MM.1S (cell line): ENCODE results near the gene GMPR.

Experiments
- DNase-seq: peaks from one replicate; pipeline ENCODE4 v3.0.0-alpha.2; 2015
- H2AFZ ChIP-seq: fragments of 300-600 bp; sonication (generic); 2 replicates; pipeline ENCODE4 v1.6.0; 2016; ENCODE audit warnings: antibody characterized with exemption, low read length
- H3F3A ChIP-seq: fragments of 300-600 bp; sonication (generic); 2 replicates; pipeline ENCODE4 v1.6.1; 2016; ENCODE audit warnings: mild to moderate bottlenecking, antibody characterized with exemption, low read length, moderate library complexity, mixed read lengths; ENCODE audit not compliant: insufficient read depth
- H3K27ac ChIP-seq: fragments of 300-600 bp; sonication (generic); 2 replicates; pipeline ENCODE4 v1.5.1; 2016; ENCODE audit warnings: mild to moderate bottlenecking, low read length
- H3K27me3 ChIP-seq: fragments of 300-600 bp; sonication (generic); replicated peaks from 2 replicates; pipeline ENCODE4 v1.6.0; 2016; ENCODE audit warnings: low read length; ENCODE audit not compliant: insufficient read depth
- H3K36me3 ChIP-seq: fragments of 300-600 bp; sonication (generic); replicated peaks from 2 replicates; pipeline ENCODE4 v1.6.1; 2016; ENCODE audit warnings: mild to moderate bottlenecking, low read length, mixed read lengths; ENCODE audit not compliant: insufficient read depth
- H3K4me1 ChIP-seq: fragments of 300-600 bp; sonication (generic); 2 replicates; pipeline ENCODE4 v1.6.1; 2016; ENCODE audit warnings: low read length, mixed read lengths
- H3K4me2 ChIP-seq: fragments of 300-600 bp; sonication (generic); 2 replicates; pipeline ENCODE4 v1.6.0; 2016; ENCODE audit warnings: low read depth, low read length
- H3K4me3 ChIP-seq: fragments of 300-600 bp; sonication (generic); 2 replicates; pipeline ENCODE4 v1.5.1; 2016; ENCODE audit warnings: low read length, mixed read lengths
- H3K79me2 ChIP-seq: fragments of 300-600 bp; sonication (generic); 2 replicates; pipeline ENCODE4 v1.6.1; 2016; ENCODE audit warnings: mixed run types, low read length, mixed read lengths
- H3K9ac ChIP-seq: fragments of 300-600 bp; sonication (generic); 2 replicates; pipeline ENCODE4 v1.6.1; 2016; ENCODE audit warnings: low read length, mixed read lengths
- H3K9me2 ChIP-seq: fragments of 300-600 bp; sonication (generic); replicated peaks from 2 replicates; pipeline ENCODE4 v1.6.1; 2016; ENCODE audit warnings: mild to moderate bottlenecking, low read length, mixed read lengths; ENCODE audit not compliant: insufficient read depth
- H3K9me3 ChIP-seq: fragments of 300-600 bp; sonication (generic); replicated peaks from 2 replicates; pipeline ENCODE4 v1.6.1; 2016; ENCODE audit warnings: mild to moderate bottlenecking, low read length, mixed read lengths; ENCODE audit not compliant: insufficient read depth
- H4K20me1 ChIP-seq: fragments of 300-600 bp; sonication (generic); 2 replicates; pipeline ENCODE4 v1.6.1; 2016; ENCODE audit warnings: mild to moderate bottlenecking, low read length, moderate library complexity, mixed read lengths; ENCODE audit not compliant: insufficient read depth
- CTCF ChIP-seq: fragments of 300-600 bp; sonication (generic); IDR thresholded peaks from 2 replicates; pipeline ENCODE4 v1.5.1; 2016; ENCODE audit warnings: antibody characterized with exemption, low read length, mixed read lengths
- EZH2 ChIP-seq: fragments of 300-600 bp; sonication (generic); optimal IDR thresholded peaks from 2 replicates; pipeline ENCODE3; 2017; ENCODE audit warnings: low read depth, mild to moderate bottlenecking, antibody characterized with exemption, low read length, mixed read lengths
- EZH2phosphoT487 ChIP-seq: fragments of 300-600 bp; sonication (generic); IDR thresholded peaks from 2 replicates; pipeline ENCODE4 v1.6.1; 2018; ENCODE audit warnings: antibody characterized with exemption, low read length

GMPR gene

GRCh38 chr6:16227605-16228004, 10.8 kb upstream of the GMPR start:
- Histone ChIP-seq H3K27me3 (peaks cover 11% of the 10 kb centered on the region), H3K9me3 (no peaks in the 10 kb centered on the region), H3K27ac (no peak overlapping the region), H3F3A (no peaks in the 10 kb centered on the region), H3K79me2 (no peaks in the 10 kb centered on the region), H3K9me2 (no peaks in the 10 kb centered on the region), H3K4me3 (no peak overlapping the region), H4K20me1 (no peaks in the 10 kb centered on the region), H3K36me3 (no peaks in the 10 kb centered on the region), H3K4me1 (no peaks in the 10 kb centered on the region), H2AFZ (no peak overlapping the region), H3K9ac (no peak overlapping the region), H3K4me2 (no peak overlapping the region)
- no peak for DNase-seq
- TF ChIP-seq EZH2phosphoT487 = no peak
- TF ChIP-seq CTCF = no peak
- TF ChIP-seq EZH2 = no peak

- no peak overlapping the region for H2AFZ ChIP-seq
- no peak overlapping the region for H3K9ac ChIP-seq
- H3F3A ChIP-seq = no peaks in the 10 kb centered on the region
- no peak overlapping the region for H3K4me3 ChIP-seq
- no peaks in the 10 kb centered on the region for H4K20me1 ChIP-seq
- H3K36me3 ChIP-seq = no peaks in the 10 kb centered on the region
- TF ChIP-seq EZH2 = no peak
- TF ChIP-seq CTCF = no peak
- no peak for TF ChIP-seq EZH2phosphoT487
- no peaks in the 10 kb centered on the region for H3K9me3 ChIP-seq
- H3K4me1 ChIP-seq = no peaks in the 10 kb centered on the region
- H3K27me3 ChIP-seq = peaks cover 11% of the 10 kb centered on the region
- H3K27ac ChIP-seq = no peak overlapping the region
- H3K79me2 ChIP-seq = no peaks in the 10 kb centered on the region
- H3K4me2 ChIP-seq = no peak overlapping the region
- DNase-seq = no peak
- H3K9me2 ChIP-seq = no peaks in the 10 kb centered on the region
These were observed 10.3 kb upstream of the GMPR start for GRCh38 chr6:16228043-16228442.

DNA sequence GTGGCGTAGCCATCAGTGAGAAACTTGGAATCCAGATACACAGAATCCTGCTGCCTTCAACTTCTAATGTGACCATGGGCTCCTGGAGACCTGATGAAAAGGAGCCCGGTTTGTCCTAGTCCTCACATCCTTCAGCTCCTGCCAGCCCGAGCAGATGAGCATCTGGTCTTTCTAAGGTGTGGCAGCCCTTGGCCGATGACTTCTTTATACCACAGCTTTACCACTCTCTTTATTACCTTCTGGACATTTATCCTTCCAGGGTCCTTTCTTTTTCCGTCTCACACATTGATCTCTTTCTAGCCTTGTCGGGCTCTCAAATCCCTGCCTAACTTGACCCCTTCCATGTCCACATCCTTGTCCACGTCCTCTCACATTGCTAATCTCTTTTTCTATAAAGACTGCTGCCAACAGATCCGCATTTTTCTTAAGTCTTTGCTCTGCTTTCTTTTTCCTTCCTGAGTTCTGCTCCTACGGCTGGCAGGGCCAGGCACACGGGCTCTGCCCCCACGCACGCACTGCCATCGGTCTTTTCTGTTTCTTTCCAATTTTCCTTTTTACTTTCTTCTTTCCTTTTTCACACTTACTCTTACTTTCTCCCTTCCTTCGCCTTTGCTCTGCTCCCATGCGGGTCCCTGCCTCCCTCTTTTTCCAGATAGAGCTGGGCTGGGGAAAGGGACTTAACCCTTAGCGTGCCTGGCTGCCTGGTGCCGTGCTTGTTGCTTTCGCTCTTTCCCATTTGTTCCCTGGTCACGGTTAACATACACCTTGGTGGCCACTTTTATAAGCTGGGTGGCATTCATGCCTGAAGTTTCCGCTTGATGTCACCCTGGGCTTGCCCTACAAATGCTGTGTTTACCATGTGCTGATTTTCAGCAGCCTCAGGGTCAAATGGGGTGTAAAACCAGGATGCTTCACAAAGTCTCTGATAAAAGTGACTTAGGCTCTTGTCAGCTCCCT, 9.4 kb upstream of the GMPR start:
- no peaks in the 10 kb centered on the region for H3K36me3 ChIP-seq
- H3K9ac ChIP-seq = no peak overlapping the region
- H3K27ac ChIP-seq = no peak overlapping the region
- H3K9me2 ChIP-seq = no peaks in the 10 kb centered on the region
- H3K27me3 ChIP-seq = peaks cover 11% of the 10 kb centered on the region
- TF ChIP-seq EZH2phosphoT487 (no peak), CTCF (no peak), EZH2 (no peak)
- H3K4me2 ChIP-seq = no peak overlapping the region
- DNase-seq = no peak
- H3K9me3 ChIP-seq = no peaks in the 10 kb centered on the region
- H3K79me2 ChIP-seq = no peaks in the 10 kb centered on the region
- no peak overlapping the region for H2AFZ ChIP-seq
- no peaks in the 10 kb centered on the region for H4K20me1 ChIP-seq
- H3F3A ChIP-seq = no peaks in the 10 kb centered on the region
- no peaks in the 10 kb centered on the region for H3K4me1 ChIP-seq
- H3K4me3 ChIP-seq = no peak overlapping the region
